CD8-positive, alpha-beta memory T cell (primary cell): Measurements from ENCODE around the gene RNF227. TPM values are rescaled to one million over a fixed set of nuclear protein-coding genes. Genes with fewer than 3 reads are reported as not detected.
"Not testable (repeated sequence)": the region's sequence is repeated elsewhere in the genome, so short reads cannot be mapped to it uniquely, and the experiment has no call there.

Source experiments
- CTCF ChIA-PET: fragments of 350-600 bp; sonication (Branson Sonifier 250); formaldehyde crosslinking; loops from one replicate; lab custom pipeline; 2021; ENCODE audit warnings: antibody characterized with exemption; lab: Charles Lee
- POLR2A ChIA-PET: fragments of 350-600 bp; sonication (Branson Sonifier 250); formaldehyde crosslinking; loops from one replicate; lab custom pipeline; 2021; ENCODE audit warnings: antibody characterized with exemption; lab: Charles Lee
- DNase-seq, 5 donors: peaks; one replicate each; pipeline versions ENCODE4 v3.0.0 to v3.0.0-alpha.2; 2020 to 2022; ENCODE audit warnings: mixed read lengths in 1 of 5
- H3K27ac ChIP-seq: one replicate; pipeline ENCODE4 v1.7.0; 2013; ENCODE audit warnings: low read depth, mild to moderate bottlenecking, low read length, moderate library complexity
- H3K27me3 ChIP-seq: 2 replicates; pipeline ENCODE4 v1.7.0; 2013; ENCODE audit warnings: low read length, mild to moderate bottlenecking; ENCODE audit not compliant: insufficient read depth, poor library complexity, severe bottlenecking
- H3K36me3 ChIP-seq: 2 replicates; pipeline ENCODE4 v1.7.0; 2013; ENCODE audit warnings: mild to moderate bottlenecking, low read length, moderate library complexity; ENCODE audit not compliant: insufficient read depth
- H3K4me1 ChIP-seq: 2 replicates; pipeline ENCODE4 v1.7.0; 2013; ENCODE audit warnings: mild to moderate bottlenecking, low read length, moderate library complexity; ENCODE audit not compliant: insufficient read depth
- H3K4me3 ChIP-seq: 2 replicates; pipeline ENCODE4 v1.7.0; 2013; ENCODE audit warnings: mild to moderate bottlenecking, low read length
- H3K9me3 ChIP-seq: 2 replicates; pipeline ENCODE4 v1.7.0; 2013; ENCODE audit warnings: mild to moderate bottlenecking, low read length
- H3K27ac Mint-ChIP-seq, 8 donors: one replicate each; pipeline ENCODE4 v1.8.0; 2020 to 2021; ENCODE audit warnings: mixed read lengths in 8 of 8, mild to moderate bottlenecking in 6 of 8, inconsistent platforms in 3 of 8, moderate library complexity in 3 of 8
- H3K27me3 Mint-ChIP-seq, 2 donors: one replicate each; pipeline ENCODE4 v1.8.0; 2020 to 2021; ENCODE audit warnings: mixed read lengths in 2 of 2, mild to moderate bottlenecking in 1 of 2, moderate library complexity in 1 of 2
- H3K36me3 Mint-ChIP-seq, 3 donors: one replicate each; pipeline ENCODE4 v1.8.0; 2020 to 2021; ENCODE audit warnings: mixed read lengths in 3 of 3, inconsistent platforms in 1 of 3, mild to moderate bottlenecking in 1 of 3
- H3K4me1 Mint-ChIP-seq, 3 donors: one replicate each; pipeline ENCODE4 v1.8.0; 2020 to 2021; ENCODE audit warnings: mixed read lengths in 3 of 3, inconsistent platforms in 1 of 3, mild to moderate bottlenecking in 1 of 3
- H3K4me3 Mint-ChIP-seq, 7 donors: one replicate each; pipeline ENCODE4 v1.8.0; 2020 to 2021; ENCODE audit warnings: mixed read lengths in 7 of 7, mild to moderate bottlenecking in 6 of 7, moderate library complexity in 4 of 7, inconsistent platforms in 2 of 7
- H3K9me3 Mint-ChIP-seq, 5 donors: one replicate each; pipeline ENCODE4 v1.8.0; 2020 to 2022; ENCODE audit warnings: mixed read lengths in 5 of 5, mild to moderate bottlenecking in 3 of 5, moderate library complexity in 2 of 5, inconsistent platforms in 1 of 5
- polyA plus RNA-seq: library from polyadenylated mRNA; unstranded; fragments of 300-500 nt; fragmentation: Illumina TruSeq; gene quantifications from one replicate; pipeline ENCODE4 v1.2.3, GENCODE V29; 2021
- total RNA-seq, 2 experiments: library from RNA; stranded (reverse); gene quantifications; one replicate each; pipeline ENCODE4 v1.2.3, GENCODE V29; 2021

Gene RNF227
- total and polyA plus RNA-seq, 3 experiments from 2014 or later: 3.3 to 4.8 (median 4.4) TPM

DNA sequence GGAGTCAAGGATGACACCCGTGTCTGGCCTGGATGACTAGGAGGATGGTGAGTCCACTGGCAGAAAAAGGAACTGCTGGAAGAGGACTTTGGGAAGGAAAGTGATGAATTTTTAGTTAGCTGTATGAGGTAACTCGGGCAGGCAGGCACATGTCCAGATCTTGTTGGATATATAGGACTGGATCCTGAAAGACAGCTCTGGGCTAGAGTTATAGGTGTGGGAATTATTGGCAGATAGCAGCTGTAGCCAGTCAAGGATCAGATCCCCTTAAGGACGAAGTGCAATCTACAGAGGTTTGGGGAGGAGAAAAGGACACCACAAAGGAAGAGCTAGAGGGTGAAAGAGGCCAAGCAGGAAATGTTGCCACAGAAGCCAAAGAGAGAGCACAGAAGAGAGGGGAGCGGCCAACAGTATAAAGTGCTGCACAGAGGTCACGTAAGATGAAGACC lies 48.2 kb downstream of the RNF227 start:
- H3K27ac ChIP-seq: no peak overlapping the region
- H3K4me3 Mint-ChIP-seq: peak overlapping the region; percentile 10 to 76 (median 64)

DNA sequence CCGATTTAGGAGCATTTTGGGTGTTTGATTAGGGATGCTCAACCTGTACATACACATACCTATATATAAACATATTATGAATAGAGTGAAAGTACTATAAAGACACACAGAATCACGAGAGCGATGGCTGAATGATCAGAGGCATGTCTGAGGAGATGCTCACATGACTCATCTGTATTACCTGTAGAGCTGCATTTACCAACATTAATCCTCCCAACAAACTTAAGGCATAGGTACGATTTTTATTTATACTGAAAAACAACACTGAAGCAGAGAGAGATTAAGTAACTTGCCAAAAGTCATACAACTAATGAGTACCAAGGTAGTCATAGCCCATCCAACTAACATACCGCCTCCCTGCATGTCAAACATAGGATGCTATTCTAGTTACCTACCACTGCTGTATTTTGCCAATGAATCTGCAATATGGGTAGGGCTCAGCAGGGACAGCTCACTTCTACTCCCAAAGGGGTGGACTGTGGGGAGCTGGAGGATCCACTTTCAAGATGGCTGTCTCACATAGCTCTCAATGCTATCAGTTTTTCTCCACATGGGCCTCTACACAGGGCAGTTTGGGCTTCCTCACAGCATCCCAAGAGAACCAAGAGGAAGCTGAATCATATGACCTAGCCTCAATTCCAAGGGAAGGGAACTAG lies 51.0 kb downstream of the RNF227 start:
- ChIA-PET CTCF (interaction anchor here (0.7 to 14.1 kb wide), 8 partner anchors 8 to 291 kb away, joined by 3 to 175 read pairs (median 6); no protein-coding TSS in a partner anchor), POLR2A (interaction anchor here (0.6 kb wide), 1 partner anchor 258 kb away, joined by 5 read pairs; no protein-coding TSS in a partner anchor)
- no peaks in the 10 kb centered on the region for H3K9me3 ChIP-seq
- no peaks in the 10 kb centered on the region for H3K27me3 Mint-ChIP-seq
- H3K27ac ChIP-seq: no peak overlapping the region
- no peaks in the 10 kb centered on the region for H3K36me3 ChIP-seq
- no peak overlapping the region for H3K4me3 ChIP-seq
- DNase-seq: no peak
- no peaks in the 10 kb centered on the region for H3K27me3 ChIP-seq
- H3K9me3 Mint-ChIP-seq: no peaks in the 10 kb centered on the region
- H3K4me1 ChIP-seq: peaks cover 19% of the 10 kb centered on the region
- H3K4me3 Mint-ChIP-seq: no peak overlapping the region
- H3K4me1 Mint-ChIP-seq: peaks cover 24 to 34% (median 30%) of the 10 kb centered on the region in 3 donors
- peaks cover 0 to 10% (median 5%) of the 10 kb centered on the region in 3 donors for H3K36me3 Mint-ChIP-seq
- peak overlapping the region in 1 of 8 donors; percentile 17 for H3K27ac Mint-ChIP-seq

More for the DNA sequence above, 48.2 kb downstream of the RNF227 start:
- Mint-ChIP-seq H3K27me3 (no peaks in the 10 kb centered on the region), H3K36me3 (peaks cover 0 to 16% (median 9%) of the 10 kb centered on the region in 3 donors), H3K4me1 (peaks cover 23 to 34% (median 25%) of the 10 kb centered on the region in 3 donors), H3K27ac (peak overlapping the region; percentile 59 to 93 (median 82)), H3K9me3 (no peaks in the 10 kb centered on the region)
- H3K4me1 ChIP-seq: peaks cover 19% of the 10 kb centered on the region
- CTCF ChIA-PET: interaction anchor here (1.2 to 14.1 kb wide), 4 partner anchors 17 to 121 kb away, joined by 3 to 175 read pairs (median 4); no protein-coding TSS in a partner anchor
- H3K27me3 ChIP-seq: no peaks in the 10 kb centered on the region
- H3K36me3 ChIP-seq: no peaks in the 10 kb centered on the region
- POLR2A ChIA-PET: no interaction called here
- H3K9me3 ChIP-seq: no peaks in the 10 kb centered on the region
- peak in 2 of 5 donors; percentile 19 to 27 for DNase-seq
- no peak overlapping the region for H3K4me3 ChIP-seq

DNA sequence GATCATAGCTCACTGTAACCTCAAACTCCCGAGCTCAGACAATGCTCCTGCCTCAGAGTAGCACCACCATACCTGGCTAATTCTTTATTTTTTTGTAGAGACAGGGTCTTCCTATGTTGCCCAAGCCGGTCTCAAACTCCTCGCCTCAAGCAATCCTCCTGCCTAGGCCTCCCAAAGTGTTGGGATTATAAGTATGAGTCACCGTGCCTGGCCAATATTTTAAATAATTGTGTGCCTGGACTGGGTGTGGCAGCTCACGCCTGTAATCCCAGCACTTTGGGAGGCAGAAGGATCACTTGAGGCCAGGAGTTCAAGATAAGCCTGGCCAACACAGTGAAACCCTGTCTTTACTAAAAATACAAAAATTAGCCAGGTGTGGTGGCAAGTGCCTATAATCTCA lies 51.7 kb downstream of the RNF227 start:
- H3K27ac Mint-ChIP-seq: peak overlapping the region in 1 of 8 donors; percentile 10
- H3K36me3 Mint-ChIP-seq: peaks cover 0 to 14% (median 5%) of the 10 kb centered on the region in 3 donors
- H3K9me3 ChIP-seq, H3K27me3 Mint-ChIP-seq, H3K27ac ChIP-seq, H3K27me3 ChIP-seq, DNase-seq, H3K4me3 Mint-ChIP-seq, H3K4me3 ChIP-seq, H3K9me3 Mint-ChIP-seq, H3K36me3 ChIP-seq: not testable (repeated sequence)
- ChIA-PET POLR2A (interaction anchor here (0.7 to 0.9 kb wide), 2 partner anchors 21 to 46 kb away, joined by 3 to 5 read pairs; no protein-coding TSS in a partner anchor), CTCF (interaction anchor here (1.1 to 14.1 kb wide), 10 partner anchors 8 to 192 kb away, joined by 3 to 175 read pairs (median 6); no protein-coding TSS in a partner anchor)
- H3K4me1 Mint-ChIP-seq: peaks cover 28 to 30% (median 30%) of the 10 kb centered on the region in 3 donors
- peaks cover 19% of the 10 kb centered on the region for H3K4me1 ChIP-seq

Other genes with a start within 250 kb of the RNF227 start
- gene TP53, start 228.8 kb downstream of the RNF227 start, total RNA-seq: 100 to 1,000 TPM; 150 to 151 TPM
- 33.5 TPM for gene TP53, start 228.8 kb downstream of the RNF227 start, polyA plus RNA-seq
- gene WRAP53, start 227.8 kb downstream of the RNF227 start, total RNA-seq: 10 to 100 TPM; 29.1 to 31.3 TPM
- gene WRAP53, start 227.8 kb downstream of the RNF227 start, polyA plus RNA-seq: 16.6 TPM
- not detected for gene EFNB3, start 211.1 kb downstream of the RNF227 start, total RNA-seq
- gene EFNB3, start 211.1 kb downstream of the RNF227 start, polyA plus RNA-seq: not detected
- gene DNAH2, start 198.5 kb downstream of the RNF227 start, total RNA-seq: not detected
- gene DNAH2, start 198.5 kb downstream of the RNF227 start, polyA plus RNA-seq: not detected
- 10 to 100 TPM; 84.2 to 89.7 TPM for gene KDM6B, start 82.1 kb downstream of the RNF227 start, total RNA-seq
- gene KDM6B, start 82.1 kb downstream of the RNF227 start, polyA plus RNA-seq: 1.2 TPM
- 1 to 10 TPM; 5.3 to 5.5 TPM for gene TMEM88, start 61.2 kb downstream of the RNF227 start, total RNA-seq
- gene TMEM88, start 61.2 kb downstream of the RNF227 start, polyA plus RNA-seq: not detected
- 10 to 100 TPM; 58.2 to 65.0 TPM for gene NAA38, start 58.7 kb downstream of the RNF227 start, total RNA-seq
- gene NAA38, start 58.7 kb downstream of the RNF227 start, polyA plus RNA-seq: 162 TPM
- gene CYB5D1, start 58.3 kb downstream of the RNF227 start, total RNA-seq: 10 to 100 TPM; 16.4 to 17.6 TPM
- 3.1 TPM for gene CYB5D1, start 58.3 kb downstream of the RNF227 start, polyA plus RNA-seq
- gene CHD3, start 27.5 kb downstream of the RNF227 start, total RNA-seq: 100 to 1,000 TPM; 116 to 123 TPM
- 20.1 TPM for gene CHD3, start 27.5 kb downstream of the RNF227 start, polyA plus RNA-seq
- 1 to 10 TPM; 5.6 to 6.7 TPM for gene KCNAB3, start 13.6 kb upstream of the RNF227 start, total RNA-seq
- gene KCNAB3, start 13.6 kb upstream of the RNF227 start, polyA plus RNA-seq: not detected
- 100 to 1,000 TPM; 158 TPM for gene TRAPPC1, start 15.7 kb upstream of the RNF227 start, total RNA-seq
- 272 TPM for gene TRAPPC1, start 15.7 kb upstream of the RNF227 start, polyA plus RNA-seq
- 10 to 100 TPM; 44.3 to 46.8 TPM for gene CNTROB, start 15.9 kb upstream of the RNF227 start, total RNA-seq
- 12.0 TPM for gene CNTROB, start 15.9 kb upstream of the RNF227 start, polyA plus RNA-seq
- not detected for gene GUCY2D, start 86.3 kb upstream of the RNF227 start, total RNA-seq
- 0.22 TPM for gene GUCY2D, start 86.3 kb upstream of the RNF227 start, polyA plus RNA-seq
- gene ALOX15B, start 122.8 kb upstream of the RNF227 start, total RNA-seq: not detected
- not detected for gene ALOX15B, start 122.8 kb upstream of the RNF227 start, polyA plus RNA-seq
- 1 to 10 TPM; 1.3 to 1.9 TPM for gene ALOX12B, start 171.4 kb upstream of the RNF227 start, total RNA-seq
- gene ALOX12B, start 171.4 kb upstream of the RNF227 start, polyA plus RNA-seq: not detected
- not detected for gene ALOXE3, start 202.2 kb upstream of the RNF227 start, total RNA-seq
- gene ALOXE3, start 202.2 kb upstream of the RNF227 start, polyA plus RNA-seq: not detected
- gene HES7, start 207.8 kb upstream of the RNF227 start, total RNA-seq: 1 to 10 TPM; 1.6 to 1.8 TPM
- not detected for gene HES7, start 207.8 kb upstream of the RNF227 start, polyA plus RNA-seq
- gene PER1, start 236.1 kb upstream of the RNF227 start, total RNA-seq: 10 to 100 TPM; 26.5 to 35.8 TPM
- gene PER1, start 236.1 kb upstream of the RNF227 start, polyA plus RNA-seq: 12.1 TPM
- 10 to 100 TPM; 38.3 to 41.0 TPM for gene VAMP2, start 246.7 kb upstream of the RNF227 start, total RNA-seq
- gene VAMP2, start 246.7 kb upstream of the RNF227 start, polyA plus RNA-seq: 98.3 TPM